Left renal pelvis (tissue), 4 donors: ENCODE results near the gene KCNJ6. TPM values are rescaled to one million over a fixed set of nuclear protein-coding genes. Genes with fewer than 3 reads are reported as not detected.
A peak's percentile ranks its signal among the peaks of the same experiment; 100 is the strongest.
"Not testable (repeated sequence)": the region's sequence is repeated elsewhere in the genome, so short reads cannot be mapped to it uniquely, and the experiment has no call there.

Experiments used
- DNase-seq, 4 donors: peaks; one replicate each; pipeline ENCODE4 v3.0.0-alpha.2; 2013; ENCODE audit warnings: low read depth in 4 of 4, low spot score in 3 of 4
- polyA plus RNA-seq, 4 donors: library from polyadenylated mRNA; unstranded; fragments of 120-200 nt; gene quantifications; one replicate each; pipeline ENCODE4 v1.2.1, GENCODE V29; 2013; ENCODE audit not compliant: insufficient read length in 4 of 4

The KCNJ6 gene
- polyA plus RNA-seq, 4 donors = 0.23 to 0.49 (median 0.27) TPM

GRCh38 chr21:37746849-37747248, 169.4 kb downstream of the KCNJ6 start:
- DNase-seq = no peak

- DNase-seq = no peak
Measured at GRCh38 chr21:37744551-37744950, 171.7 kb downstream of the KCNJ6 start.

- DNase-seq = no peak
Measured at GRCh38 chr21:37742532-37742931, 173.7 kb downstream of the KCNJ6 start.

GRCh38 chr21:37742115-37742514, 174.1 kb downstream of the KCNJ6 start:
- DNase-seq = no peak

- no peak for DNase-seq
Measured at GRCh38 chr21:37737996-37738395, 178.3 kb downstream of the KCNJ6 start.

GRCh38 chr21:37737507-37737906, 178.8 kb downstream of the KCNJ6 start:
- DNase-seq = no peak

GRCh38 chr21:37734846-37735245, 181.4 kb downstream of the KCNJ6 start:
- DNase-seq = no peak

- DNase-seq = no peak
Measured at GRCh38 chr21:37732927-37733326, 183.3 kb downstream of the KCNJ6 start.

- DNase-seq = no peak
Measured at GRCh38 chr21:37724201-37724600, 192.1 kb downstream of the KCNJ6 start.

- DNase-seq = no peak
Measured at GRCh38 chr21:37717534-37717933, 198.7 kb downstream of the KCNJ6 start.

- not testable (repeated sequence) for DNase-seq
Measured at GRCh38 chr21:37712569-37712934, 203.7 kb downstream of the KCNJ6 start.

GRCh38 chr21:37711836-37712568, 204.3 kb downstream of the KCNJ6 start:
- peak in 2 of 4 donors; percentile 60 to 62 for DNase-seq

GRCh38 chr21:37711286-37711829, 204.9 kb downstream of the KCNJ6 start:
- DNase-seq = no peak

- DNase-seq = peak in 1 of 4 donors; percentile 36
Measured at GRCh38 chr21:37710546-37711285, 205.5 kb downstream of the KCNJ6 start.

- DNase-seq = no peak
Measured at GRCh38 chr21:37704751-37705150, 211.5 kb downstream of the KCNJ6 start.

- no peak for DNase-seq
Measured at GRCh38 chr21:37702241-37702640, 214.0 kb downstream of the KCNJ6 start.

GRCh38 chr21:37700641-37701202, 215.5 kb downstream of the KCNJ6 start:
- DNase-seq = peak in 2 of 4 donors; percentile 42 to 53

- no peak for DNase-seq
Measured at GRCh38 chr21:37699024-37699775, 217.1 kb downstream of the KCNJ6 start.

GRCh38 chr21:37696936-37697335, 219.3 kb downstream of the KCNJ6 start:
- DNase-seq = no peak

GRCh38 chr21:37695111-37695510, 221.1 kb downstream of the KCNJ6 start:
- no peak for DNase-seq
